Thyroid gland (tissue), 4 donors: Measurements from ENCODE around the gene USP11. TPM values are rescaled to one million over a fixed set of nuclear protein-coding genes. Genes with fewer than 3 reads are reported as not detected.

Experiments used
- DNase-seq, 2 donors: peaks; one replicate each; pipeline ENCODE4 v3.0.0-alpha.2; 2019
- H3K27ac ChIP-seq, 3 donors: fragments of 200-600 bp; sonication (generic); 1 replicate in 2 of 3; 2 replicates in 1 of 3; pipeline ENCODE4 v1.5.1; 2016 to 2019; ENCODE audit warnings: mild to moderate bottlenecking in 1 of 3, moderate library complexity in 1 of 3
- H3K27me3 ChIP-seq: fragments of 200-600 bp; sonication (generic); one replicate; pipeline ENCODE4 v1.5.1; 2019
- H3K36me3 ChIP-seq, 2 donors: fragments of 200-600 bp; sonication (generic); one replicate each; pipeline ENCODE4 v1.5.1; 2016 to 2019
- H3K4me1 ChIP-seq, 2 donors: fragments of 200-600 bp; sonication (generic); one replicate each; pipeline ENCODE4 v1.5.1; 2017 to 2019
- H3K4me3 ChIP-seq, 3 donors: fragments of 200-600 bp; sonication (generic); replicated peaks in 1 of 3; 1 replicate in 2 of 3; 2 replicates in 1 of 3; pipeline ENCODE4 v1.5.1; 2016; ENCODE audit warnings: mild to moderate bottlenecking in 1 of 3
- H3K9me3 ChIP-seq: fragments of 200-600 bp; sonication (generic); one replicate; pipeline ENCODE4 v1.5.1; 2017
- CTCF ChIP-seq, 6 experiments: fragments of 200-600 bp in 3 of 6; fragments of 450-650 bp in 3 of 6; sonication (generic) in 3 of 6; IDR thresholded peaks; one replicate each; pipeline ENCODE4 v1.5.1; 2016 to 2019; ENCODE audit warnings: antibody characterized with exemption in 6 of 6, mild to moderate bottlenecking in 2 of 6, inconsistent platforms in 1 of 6, moderate library complexity in 1 of 6
- POLR2A ChIP-seq, 2 donors: fragments of 450-650 bp; IDR thresholded peaks; one replicate each; pipeline ENCODE4 v1.6.1; 2017; ENCODE audit warnings: antibody characterized with exemption in 2 of 2, mild to moderate bottlenecking in 2 of 2, moderate library complexity in 1 of 2
- WGBS, 2 donors: methylation state at CpG; one replicate each; pipeline ENCODE4 v1.1.5; 2017; 5-methylcytosine and 5-hydroxymethylcytosine counted together
- intact Hi-C: fragments of 100-400 bp; cut with DNase I; formaldehyde crosslinking; loops from one replicate; pipeline ENCODE4 v1.15.1; 2023
- total RNA-seq, 4 donors: library from RNA; depleted of rRNA; stranded (reverse); fragments of >200 nt; gene quantifications; one replicate each; pipeline ENCODE4 v1.2.3, GENCODE V29; 2016

Gene USP11
- total RNA-seq, 4 donors from 2014 or later, result 61.9 to 128 (median 86.8) TPM

DNA sequence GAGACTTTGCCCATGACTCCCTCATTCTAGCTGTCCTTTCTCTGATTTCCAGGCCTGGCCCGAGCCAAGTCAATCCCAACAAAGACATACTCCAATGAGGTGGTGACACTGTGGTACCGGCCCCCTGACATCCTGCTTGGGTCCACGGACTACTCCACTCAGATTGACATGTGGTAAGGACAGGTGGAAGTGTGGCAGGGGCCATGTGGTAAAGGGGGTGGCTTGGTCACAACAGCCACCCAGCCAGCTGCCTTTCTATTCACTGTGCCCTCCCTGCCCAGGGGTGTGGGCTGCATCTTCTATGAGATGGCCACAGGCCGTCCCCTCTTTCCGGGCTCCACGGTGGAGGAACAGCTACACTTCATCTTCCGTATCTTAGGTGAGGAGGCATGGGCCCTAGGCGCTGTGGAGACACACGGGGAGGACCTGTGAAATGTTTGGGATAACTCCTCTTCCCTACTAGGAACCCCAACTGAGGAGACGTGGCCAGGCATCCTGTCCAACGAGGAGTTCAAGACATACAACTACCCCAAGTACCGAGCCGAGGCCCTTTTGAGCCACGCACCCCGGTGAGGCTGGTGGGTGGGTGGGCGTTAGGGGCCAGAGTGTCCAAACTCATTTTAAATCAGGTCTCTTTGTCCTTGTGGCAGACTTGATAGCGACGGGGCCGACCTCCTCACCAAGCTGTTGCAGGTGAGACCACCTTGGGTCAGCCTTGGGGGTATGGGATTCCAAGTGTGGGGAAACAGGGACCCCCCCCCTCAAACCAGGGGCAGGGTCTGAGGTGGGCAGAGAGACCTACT is 6.1 kb upstream of the USP11 start:
- TF ChIP-seq CTCF (IDR thresholded peaks at IDR 0.05) (no peak), POLR2A (IDR thresholded peaks at IDR 0.05) (no peak)
- H3K27me3 ChIP-seq, result no peaks in the 10 kb centered on the region
- DNase-seq, result no peak
- H3K4me3 ChIP-seq, result no peak overlapping the region
- H3K36me3 ChIP-seq, result peaks cover 43 to 52% of the 10 kb centered on the region in 2 donors
- no peaks in the 10 kb centered on the region for H3K9me3 ChIP-seq
- H3K4me1 ChIP-seq, result no peaks in the 10 kb centered on the region
- H3K27ac ChIP-seq, result no peak overlapping the region
- 90 to 94% methylated on average over 1 to 15 of the region's 19 CpGs for WGBS, 2 donors
- intact Hi-C loops, result loop anchor here (10.0 kb wide), 1 partner anchor 138 kb away; no protein-coding TSS in a partner anchor

- no peak overlapping the region for H3K27ac ChIP-seq
- H3K36me3 ChIP-seq, result peaks cover 43 to 52% of the 10 kb centered on the region in 2 donors
- H3K4me1 ChIP-seq, result peaks cover 0 to 2% of the 10 kb centered on the region in 2 donors
- intact Hi-C loops, result loop anchor here (10.0 kb wide), 1 partner anchor 138 kb away; no protein-coding TSS in a partner anchor
- WGBS, 2 donors, result 79 to 96% methylated on average over 5 to 9 of the region's 9 CpGs
- no peak overlapping the region for H3K4me3 ChIP-seq
- TF ChIP-seq POLR2A (IDR thresholded peaks at IDR 0.05) (no peak), CTCF (IDR thresholded peaks at IDR 0.05) (no peak)
- H3K27me3 ChIP-seq, result no peaks in the 10 kb centered on the region
- DNase-seq, result no peak
- H3K9me3 ChIP-seq, result no peaks in the 10 kb centered on the region
Measured at GRCh38 chrX:47227334-47227583, 5.5 kb upstream of the USP11 start.

- H3K27me3 ChIP-seq, result no peaks in the 10 kb centered on the region
- H3K9me3 ChIP-seq, result no peaks in the 10 kb centered on the region
- no peak for DNase-seq
- TF ChIP-seq POLR2A (IDR thresholded peaks at IDR 0.05) (no peak), CTCF (IDR thresholded peaks at IDR 0.05) (no peak)
- H3K4me1 ChIP-seq, result peaks cover 0 to 6% of the 10 kb centered on the region in 2 donors
- no peak overlapping the region for H3K27ac ChIP-seq
- peaks cover 43 to 45% of the 10 kb centered on the region in 2 donors for H3K36me3 ChIP-seq
- H3K4me3 ChIP-seq, result no peak overlapping the region
- intact Hi-C loops, result loop anchor here (10.0 kb wide), 1 partner anchor 136 kb away; no protein-coding TSS in a partner anchor
- 93 to 99% methylated on average over 10 to 11 of the region's 12 CpGs for WGBS, 2 donors
Measured at GRCh38 chrX:47228550-47229270, 4.1 kb upstream of the USP11 start.

DNA sequence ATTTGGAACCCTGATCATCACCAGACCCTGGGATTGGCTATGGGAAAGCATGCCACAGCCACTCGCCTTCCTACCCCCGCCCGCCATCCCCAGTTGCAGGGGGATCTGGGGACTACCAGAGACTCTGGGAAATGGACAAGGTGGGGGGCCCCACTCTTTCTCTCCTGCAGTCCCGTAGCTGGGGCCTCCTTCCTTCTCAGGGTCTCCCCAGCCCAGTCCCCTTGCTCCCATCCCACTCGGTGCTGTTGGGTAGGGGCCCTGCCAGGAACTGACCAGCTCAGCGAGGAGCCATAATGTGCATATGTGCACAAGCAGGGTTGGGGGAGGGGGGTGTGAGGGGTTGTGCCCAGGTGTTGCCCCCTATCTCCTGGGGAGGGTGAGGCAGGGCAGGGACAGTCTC is 3.4 kb upstream of the USP11 start:
- no peak for DNase-seq
- Histone ChIP-seq H3K27me3 (no peaks in the 10 kb centered on the region), H3K9me3 (no peaks in the 10 kb centered on the region), H3K4me1 (peaks cover 0 to 6% of the 10 kb centered on the region in 2 donors), H3K4me3 (no peak overlapping the region), H3K36me3 (peaks cover 38% of the 10 kb centered on the region in 2 donors), H3K27ac (no peak overlapping the region)
- intact Hi-C loops, result loop anchor here (10.0 kb wide), 1 partner anchor 135 kb away; no protein-coding TSS in a partner anchor
- WGBS, 2 donors, result 93 to 100% methylated on average over 2 to 5 of the region's 6 CpGs
- TF ChIP-seq POLR2A (IDR thresholded peaks at IDR 0.05) (no peak), CTCF (IDR thresholded peaks at IDR 0.05) (no peak)
